ENCODE data around the gene THRB. TPM values are rescaled to one million over a fixed set of nuclear protein-coding genes. Genes with fewer than 3 reads are reported as not detected.
"Not testable (repeated sequence)": the region's sequence is repeated elsewhere in the genome, so short reads cannot be mapped to it uniquely, and the experiment has no call there.

Gene THRB
- total RNA-seq, 1 donor from 2014 or later = 3.1 TPM

DNA sequence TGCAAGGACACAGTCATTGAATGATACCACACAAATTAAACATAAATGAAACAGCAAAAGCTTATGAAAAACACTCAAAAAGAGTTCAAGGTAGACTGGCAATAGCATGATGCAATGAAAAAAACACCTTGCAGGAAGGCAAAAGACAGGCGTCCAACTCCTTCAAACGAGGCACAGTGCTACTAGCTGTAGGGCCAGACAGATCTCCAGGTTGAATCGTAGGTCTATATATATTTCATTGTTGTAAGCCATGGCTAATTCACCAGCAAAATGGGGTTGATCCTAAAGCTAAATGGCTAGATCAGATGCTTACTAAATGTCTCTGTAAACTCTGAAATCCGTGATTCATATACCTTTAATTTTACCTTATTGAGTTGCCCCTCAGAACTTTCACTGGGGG lies 94.2 kb downstream of the THRB start:
- DNase-seq (ENCODE audit: low read depth) = no peak
- H3K4me3 ChIP-seq (ENCODE audit: low read depth, low read length) = no peak overlapping the region

GRCh38 chr3:24400015-24400414 lies 94.6 kb downstream of the THRB start:
- TF ChIP-seq CTCF (IDR thresholded peaks at IDR 0.05; ENCODE audit: insufficient read depth, low read length, poor library complexity, severe bottlenecking) = no peak
- no peak for DNase-seq (ENCODE audit: low read depth)
- H3K36me3 ChIP-seq (ENCODE audit: control insufficient read depth, insufficient read depth, low read length) = no peaks in the 10 kb centered on the region
- H3K4me3 ChIP-seq (ENCODE audit: low read depth, low read length) = no peak overlapping the region
- no peaks in the 10 kb centered on the region for H3K27me3 ChIP-seq (ENCODE audit: control insufficient read depth, insufficient read depth, low read length)

More for the DNA sequence above, 94.2 kb downstream of the THRB start:
- no peak for TF ChIP-seq CTCF (IDR thresholded peaks at IDR 0.05; ENCODE audit: insufficient read depth, low read length, poor library complexity, severe bottlenecking)
- Histone ChIP-seq H3K36me3 (ENCODE audit: control insufficient read depth, insufficient read depth, low read length) (no peaks in the 10 kb centered on the region), H3K27me3 (ENCODE audit: control insufficient read depth, insufficient read depth, low read length) (no peaks in the 10 kb centered on the region)

GRCh38 chr3:24399614-24400013 lies 95.0 kb downstream of the THRB start:
- Histone ChIP-seq H3K4me3 (ENCODE audit: low read depth, low read length) (no peak overlapping the region), H3K27me3 (ENCODE audit: control insufficient read depth, insufficient read depth, low read length) (no peaks in the 10 kb centered on the region), H3K36me3 (ENCODE audit: control insufficient read depth, insufficient read depth, low read length) (no peaks in the 10 kb centered on the region)
- TF ChIP-seq CTCF (IDR thresholded peaks at IDR 0.05; ENCODE audit: insufficient read depth, low read length, poor library complexity, severe bottlenecking) = no peak
- no peak for DNase-seq (ENCODE audit: low read depth)

DNA sequence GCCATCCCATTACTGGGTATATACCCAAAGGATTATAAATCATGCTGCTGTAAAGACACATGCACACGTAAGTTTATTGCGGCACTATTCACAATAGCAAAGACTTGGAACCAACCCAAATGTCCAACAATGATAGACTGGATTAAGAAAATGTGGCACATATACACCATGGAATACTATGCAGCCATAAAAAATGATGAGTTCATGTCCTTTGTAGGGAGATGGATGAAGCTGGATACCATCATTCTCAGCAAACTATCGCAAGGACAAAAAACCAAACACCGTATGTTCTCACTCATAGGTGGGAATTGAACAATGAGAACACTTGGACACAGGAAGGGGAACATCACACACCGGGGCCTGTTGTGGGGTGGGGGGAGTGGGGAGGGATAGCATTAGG lies 95.9 kb downstream of the THRB start:
- H3K4me3 ChIP-seq (ENCODE audit: low read depth, low read length); DNase-seq (ENCODE audit: low read depth); H3K36me3 ChIP-seq (ENCODE audit: control insufficient read depth, insufficient read depth, low read length); H3K27me3 ChIP-seq (ENCODE audit: control insufficient read depth, insufficient read depth, low read length): not testable (repeated sequence)

DNA sequence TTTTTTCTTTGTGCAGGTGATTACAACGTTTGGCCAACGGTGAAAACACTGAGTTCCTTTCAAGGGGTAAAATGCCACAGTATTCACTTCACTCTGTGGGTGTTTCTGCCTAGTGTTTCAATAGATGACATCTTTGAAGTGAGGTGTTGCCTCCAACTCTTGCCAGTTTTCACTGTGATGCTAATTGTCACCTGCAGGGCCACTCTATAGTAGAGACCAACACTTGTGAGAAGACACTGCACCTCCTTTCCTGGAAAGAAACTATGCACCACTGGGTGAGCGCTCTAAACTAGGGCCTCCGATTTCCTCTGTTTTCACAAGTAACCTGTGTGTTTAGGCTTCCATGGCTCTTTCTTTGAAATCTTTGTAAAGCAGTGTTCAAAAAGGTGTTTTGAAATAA lies 98.3 kb downstream of the THRB start:
- no peak for TF ChIP-seq CTCF (IDR thresholded peaks at IDR 0.05; ENCODE audit: insufficient read depth, low read length, poor library complexity, severe bottlenecking)

DNA sequence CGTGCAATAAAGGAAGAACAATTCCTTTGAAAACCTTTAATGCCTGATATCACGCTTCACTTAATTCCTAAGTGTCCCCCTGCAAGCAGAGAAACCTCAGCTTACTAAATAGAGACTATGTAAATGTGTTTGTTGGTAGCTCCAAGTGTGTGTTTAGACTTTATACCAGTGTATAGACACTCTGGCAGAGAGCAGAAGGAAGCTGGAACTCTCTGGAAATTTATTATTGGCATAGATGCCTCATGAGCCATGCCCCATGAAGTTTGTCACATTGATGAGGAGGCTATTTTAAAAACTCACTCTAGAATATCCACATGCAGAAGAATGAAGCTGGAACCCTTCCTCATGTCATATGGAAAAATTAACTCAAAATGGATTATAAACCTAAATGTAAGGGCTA lies 99.9 kb downstream of the THRB start:
- Histone ChIP-seq H3K4me3 (ENCODE audit: low read depth, low read length) (no peak overlapping the region), H3K27me3 (ENCODE audit: control insufficient read depth, insufficient read depth, low read length) (no peaks in the 10 kb centered on the region), H3K36me3 (ENCODE audit: control insufficient read depth, insufficient read depth, low read length) (no peaks in the 10 kb centered on the region)
- no peak for DNase-seq (ENCODE audit: low read depth)
- no peak for TF ChIP-seq CTCF (IDR thresholded peaks at IDR 0.05; ENCODE audit: insufficient read depth, low read length, poor library complexity, severe bottlenecking)

More for the DNA sequence above, 98.3 kb downstream of the THRB start:
- no peak for DNase-seq (ENCODE audit: low read depth)
- Histone ChIP-seq H3K4me3 (ENCODE audit: low read depth, low read length) (no peak overlapping the region), H3K36me3 (ENCODE audit: control insufficient read depth, insufficient read depth, low read length) (no peaks in the 10 kb centered on the region), H3K27me3 (ENCODE audit: control insufficient read depth, insufficient read depth, low read length) (no peaks in the 10 kb centered on the region)
